Measurements from ENCODE around the gene WNT1.

Gene WNT1

DNA sequence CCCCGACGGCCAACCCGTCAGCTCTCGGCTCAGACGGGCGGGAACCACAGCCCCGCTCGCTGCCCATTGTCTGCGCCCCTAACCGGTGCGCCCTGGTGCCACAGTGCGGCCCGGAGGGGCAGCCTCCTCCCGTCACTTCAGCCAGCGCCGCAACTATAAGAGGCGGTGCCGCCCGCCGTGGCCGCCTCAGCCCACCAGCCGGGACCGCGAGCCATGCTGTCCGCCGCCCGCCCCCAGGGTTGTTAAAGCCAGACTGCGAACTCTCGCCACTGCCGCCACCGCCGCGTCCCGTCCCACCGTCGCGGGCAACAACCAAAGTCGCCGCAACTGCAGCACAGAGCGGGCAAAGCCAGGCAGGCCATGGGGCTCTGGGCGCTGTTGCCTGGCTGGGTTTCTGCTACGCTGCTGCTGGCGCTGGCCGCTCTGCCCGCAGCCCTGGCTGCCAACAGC, at the start of gene WNT1:
Gene WNT1 (plus strand): TSS at position 32 of the 450 bp plus-strand sequence. CDS start 329 bp downstream, at position 361.
- DNase-seq = no peak

DNA sequence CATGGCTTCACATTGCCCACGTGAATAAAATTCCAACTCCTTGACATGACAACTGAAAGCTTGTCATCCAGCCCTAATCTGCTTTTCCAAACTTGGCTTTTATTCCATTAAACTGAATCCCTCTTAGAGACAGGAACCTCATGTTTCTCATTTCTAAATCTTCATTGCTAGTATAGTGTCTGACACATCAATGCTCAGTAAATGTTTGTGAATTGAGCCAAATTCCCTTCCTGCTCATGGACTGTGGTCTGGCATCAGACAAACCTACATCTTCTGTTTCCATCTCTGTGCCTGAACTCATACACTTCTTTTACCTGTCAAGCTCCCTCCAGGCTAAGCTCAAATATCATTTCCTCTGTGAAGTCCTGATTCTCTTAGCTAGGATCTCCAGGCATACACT, 48.6 kb upstream of the WNT1 start:
- no peak for DNase-seq

DNA sequence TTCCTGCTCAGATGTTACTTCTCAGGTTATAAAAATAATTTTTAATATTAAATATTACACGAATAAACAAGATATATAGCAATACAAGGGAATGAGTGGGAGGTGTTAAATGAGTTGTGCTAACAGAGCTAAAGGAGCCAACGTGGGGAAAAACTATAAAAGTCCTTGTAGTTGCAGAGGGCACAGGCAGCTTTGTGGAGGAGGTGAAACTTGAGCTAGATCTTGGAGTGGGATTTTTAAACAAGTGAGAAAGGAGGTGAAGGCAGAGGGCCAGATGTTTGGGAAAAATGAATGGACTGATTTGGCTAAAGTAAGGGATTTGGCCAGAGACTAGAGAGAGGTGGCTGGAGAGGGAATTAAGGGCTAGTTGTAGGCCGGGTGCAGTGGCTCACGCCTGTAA, 47.6 kb upstream of the WNT1 start:
- no peak for DNase-seq

DNA sequence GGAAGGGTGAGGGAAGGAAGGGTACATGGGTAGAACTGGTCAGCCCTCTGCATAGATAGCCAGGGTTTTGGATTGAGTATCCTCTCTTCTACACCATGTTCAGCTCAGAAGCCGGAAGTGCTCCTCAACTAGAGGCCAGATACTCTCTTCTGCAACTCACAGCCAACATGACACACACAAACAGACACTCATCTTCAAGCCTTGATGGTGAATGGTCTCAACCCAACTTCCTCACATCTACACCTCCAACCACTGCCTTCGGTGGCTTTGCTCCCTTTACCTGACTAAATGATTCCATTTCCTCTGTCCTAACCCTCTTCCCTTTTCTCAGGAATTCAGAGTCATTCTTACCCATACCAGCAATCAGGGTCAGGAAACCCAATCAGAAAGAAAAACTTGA, 45.2 kb upstream of the WNT1 start:
- DNase-seq = no peak

DNA sequence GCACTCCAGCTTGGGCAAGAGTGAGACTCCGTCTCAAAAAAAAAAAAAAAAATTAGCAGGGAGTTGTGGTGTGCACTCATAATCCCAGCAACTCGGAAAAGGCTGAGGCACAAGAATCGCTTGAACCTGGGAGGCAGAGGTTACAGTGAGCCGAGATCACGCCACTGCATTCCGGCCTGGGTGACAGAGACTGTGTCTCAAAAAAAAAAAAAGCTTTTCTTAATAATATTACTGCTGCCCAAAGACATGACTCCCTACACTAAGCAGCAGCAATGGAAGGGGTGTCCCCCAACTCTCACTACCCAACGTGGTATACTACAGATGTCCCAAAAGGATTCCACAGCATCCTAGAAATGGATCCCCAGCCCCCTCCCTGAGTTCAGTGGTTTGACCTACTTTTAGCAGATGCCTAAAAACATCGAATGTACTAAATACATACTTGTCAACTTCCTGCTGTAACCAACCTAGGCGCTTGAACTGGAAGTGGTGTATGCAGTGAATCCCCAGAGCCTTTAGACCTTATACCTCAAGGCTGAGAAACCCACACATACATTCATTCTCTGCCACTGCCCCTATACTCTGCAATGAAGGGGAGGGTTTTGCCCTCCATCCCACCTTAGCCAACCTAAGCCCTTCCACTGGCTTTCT, 44.3 kb upstream of the WNT1 start:
- no peak for DNase-seq

DNA sequence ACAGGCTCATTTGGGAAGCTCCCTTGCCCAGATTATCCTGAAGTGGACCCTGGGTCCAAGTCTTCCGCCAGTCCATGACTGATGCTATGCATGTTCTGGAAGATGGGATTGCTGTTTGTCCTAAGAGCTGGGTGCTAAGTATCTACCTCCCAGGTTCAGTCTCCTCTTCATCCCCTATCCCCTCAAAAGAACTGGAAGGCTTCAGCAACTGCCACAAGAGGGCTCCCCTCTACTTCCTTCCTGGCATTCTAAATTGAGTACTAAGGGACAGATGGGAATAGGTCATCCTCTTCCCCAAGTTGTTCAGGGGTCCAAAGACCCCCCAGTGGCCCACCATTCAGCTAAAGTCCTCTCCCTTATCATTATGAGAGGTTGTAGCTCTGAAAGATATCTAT, 43.8 kb upstream of the WNT1 start:
- DNase-seq = no peak

DNA sequence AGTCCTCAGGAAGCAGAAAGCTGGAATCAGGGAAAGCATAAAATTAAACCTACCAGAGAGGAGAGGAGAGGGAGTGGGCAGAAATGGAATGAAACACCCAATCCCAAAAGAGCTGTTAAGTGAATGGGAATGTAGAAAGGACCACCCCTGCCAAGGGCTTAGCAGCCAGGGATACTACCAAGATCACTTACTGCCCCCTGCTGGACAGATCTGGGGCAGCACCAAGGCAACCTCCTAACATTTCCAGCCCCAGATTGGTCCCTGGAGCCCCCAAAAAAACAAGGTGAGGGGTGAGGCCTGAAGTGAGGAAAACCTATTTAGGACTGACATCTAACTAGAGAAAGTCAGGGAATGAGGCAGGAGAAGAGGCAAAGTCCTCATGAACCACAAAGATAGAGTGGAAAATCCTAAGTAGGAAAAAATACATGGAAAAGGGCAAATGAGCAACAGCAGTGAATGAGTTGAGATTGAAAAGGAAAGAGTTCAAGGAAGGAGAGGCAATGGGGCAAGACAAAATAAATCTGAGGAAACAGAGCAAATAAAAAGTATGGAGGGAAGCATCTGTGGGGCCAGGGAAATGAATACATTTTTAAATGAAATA, 41.6 kb upstream of the WNT1 start:
- peak; percentile 86 for DNase-seq

DNA sequence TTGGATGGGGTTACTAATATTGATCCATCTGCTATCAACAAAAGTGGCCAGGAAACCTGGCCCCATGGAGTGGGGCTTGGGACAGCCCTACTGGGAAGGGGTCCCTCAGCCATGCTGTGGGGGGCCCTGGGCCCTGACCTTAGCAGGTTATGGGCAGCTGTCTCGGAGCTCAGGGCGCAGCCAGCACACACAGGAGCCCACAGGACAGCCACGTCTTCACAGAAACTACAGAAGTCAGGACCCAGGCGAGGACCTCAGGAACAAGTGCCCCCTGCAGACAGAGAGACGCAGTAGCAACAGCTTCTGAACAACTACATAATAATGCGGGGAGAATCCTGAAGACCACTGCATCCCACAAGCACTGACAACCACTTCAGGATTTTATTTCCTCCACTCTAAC, 41.0 kb upstream of the WNT1 start:
- DNase-seq = no peak

DNA sequence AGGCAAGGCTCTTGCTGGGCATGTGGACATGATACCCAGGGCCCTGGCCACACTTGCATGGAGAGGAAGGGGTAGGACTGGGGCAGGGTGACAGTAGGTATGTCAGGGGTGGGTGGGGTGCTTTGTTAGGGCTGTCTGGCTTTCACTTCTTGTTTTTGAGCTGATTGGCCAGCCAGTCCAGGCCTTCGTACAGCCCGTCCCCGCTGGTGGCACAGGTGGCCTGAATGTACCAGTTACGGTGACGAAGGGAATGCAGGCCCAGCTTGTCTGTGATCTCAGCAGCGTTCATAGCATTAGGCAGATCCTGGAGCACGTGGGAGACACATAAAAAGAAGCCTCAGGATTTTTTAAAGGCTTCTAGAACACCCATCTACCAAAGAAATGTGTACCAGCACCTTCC, 39.3 kb upstream of the WNT1 start:
- DNase-seq = no peak

DNA sequence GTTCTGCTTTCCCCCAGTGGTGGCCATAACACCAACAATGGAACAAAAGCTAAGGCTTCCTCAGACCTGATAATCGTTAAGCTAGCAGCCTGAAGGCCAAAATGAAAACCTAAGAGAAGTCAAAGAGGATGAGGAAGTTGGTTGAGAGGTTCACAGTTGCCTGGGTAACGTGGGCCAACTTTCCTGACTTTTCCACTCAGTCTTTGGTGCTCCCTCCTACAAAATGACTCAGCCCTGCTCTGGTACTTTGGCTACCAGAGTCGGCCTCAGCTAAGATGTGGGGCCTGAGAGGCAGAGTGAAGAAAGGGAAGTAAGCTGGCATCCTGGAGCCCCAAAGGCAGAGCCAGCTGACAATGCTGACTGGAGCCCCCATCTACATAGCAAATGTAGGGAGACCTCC, 37.9 kb upstream of the WNT1 start:
- DNase-seq = no peak

DNA sequence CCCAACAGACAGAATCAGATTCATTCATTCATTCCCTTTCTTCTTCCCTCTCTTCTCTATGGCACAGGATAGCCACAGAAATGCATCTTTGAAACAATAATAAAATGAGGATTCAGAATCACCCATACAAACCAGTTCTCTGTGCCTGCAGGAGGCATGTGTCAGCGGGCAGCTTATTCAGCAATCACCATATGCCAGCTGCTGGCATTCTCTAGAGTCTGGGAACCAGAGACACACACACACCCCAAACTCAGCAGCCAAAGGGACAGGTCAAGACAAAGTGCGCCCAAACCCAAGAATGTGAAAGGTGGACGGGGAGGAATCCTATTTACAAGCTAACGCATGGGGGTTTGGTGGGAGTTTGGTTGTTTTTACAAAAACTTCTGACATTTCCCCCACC, 34.9 kb upstream of the WNT1 start:
- no peak for DNase-seq

DNA sequence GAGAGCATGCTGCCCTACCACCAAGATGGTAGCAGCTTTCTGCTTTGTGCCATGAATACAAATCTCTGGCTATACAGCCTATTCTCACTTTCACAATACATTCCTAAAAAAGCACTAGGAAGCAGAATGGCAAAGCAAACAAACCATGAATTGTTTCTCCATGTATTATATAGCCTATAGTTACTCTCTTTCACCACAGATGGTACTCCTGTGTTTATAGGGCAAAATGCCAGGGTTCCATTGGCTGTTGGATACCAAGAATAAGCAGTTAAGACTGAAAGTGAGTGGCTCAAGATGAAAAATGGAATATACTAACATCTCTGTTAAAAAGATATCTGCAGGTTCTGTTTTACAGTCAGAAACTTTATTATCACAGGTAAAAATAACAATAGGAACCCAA, 31.9 kb upstream of the WNT1 start:
- DNase-seq = no peak

DNA sequence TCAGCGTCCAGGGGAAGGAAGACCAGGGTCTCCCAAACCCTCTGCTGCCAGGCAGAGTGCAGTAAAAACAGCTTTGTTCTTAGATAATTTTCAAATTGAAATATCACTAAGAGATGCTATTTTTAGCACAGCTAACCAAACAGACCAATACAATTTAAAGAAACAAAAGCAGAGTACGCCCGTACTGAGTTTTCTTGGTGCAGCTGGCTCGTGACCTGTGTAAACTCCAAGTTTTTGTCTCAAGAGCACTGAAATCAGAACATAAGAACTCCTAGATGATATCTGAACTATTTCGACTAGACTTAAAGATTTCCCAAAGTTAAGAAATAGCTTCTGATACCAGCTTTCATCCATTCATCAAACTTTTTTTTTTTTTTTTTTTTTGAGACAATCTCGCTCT, 31.2 kb upstream of the WNT1 start:
- DNase-seq = no peak

DNA sequence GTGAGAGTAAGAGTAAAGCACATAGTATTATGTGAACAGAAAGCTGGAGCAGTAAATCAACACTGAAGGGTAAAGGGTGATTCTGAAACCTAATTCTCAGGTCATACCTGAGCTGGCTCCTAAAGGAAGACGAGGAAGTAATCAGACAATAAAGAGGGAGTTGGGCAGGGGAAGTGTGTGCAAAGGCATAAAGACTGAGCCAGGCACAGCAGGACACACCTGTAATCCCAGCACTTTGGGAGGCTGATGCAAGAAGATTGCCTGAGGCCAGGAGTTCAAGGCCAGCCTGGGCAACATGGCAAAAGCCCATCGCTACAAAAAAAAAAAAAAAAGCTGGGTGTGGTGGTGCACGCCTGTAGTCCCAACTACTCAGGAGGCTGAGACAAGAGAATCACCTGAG, 30.4 kb upstream of the WNT1 start:
- no peak for DNase-seq

DNA sequence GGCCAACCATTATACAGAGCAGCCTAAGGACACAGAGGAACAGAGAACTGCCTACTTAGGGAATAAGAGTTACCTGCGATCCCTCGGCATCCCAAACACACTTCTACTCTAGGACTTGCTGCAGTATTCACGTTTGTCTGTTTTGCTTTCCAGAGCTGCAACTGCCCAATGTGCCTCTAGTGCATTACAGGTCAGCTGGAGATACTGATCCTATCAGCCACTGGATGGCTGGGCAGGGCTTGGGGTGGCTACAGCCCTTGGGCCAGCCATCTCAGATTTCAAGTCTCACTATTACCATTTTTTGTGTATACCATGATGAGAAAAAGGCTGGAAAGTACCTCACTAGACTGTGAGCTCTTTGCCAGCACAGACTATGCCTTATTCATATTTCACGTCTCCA, 25.4 kb upstream of the WNT1 start:
- DNase-seq = no peak

DNA sequence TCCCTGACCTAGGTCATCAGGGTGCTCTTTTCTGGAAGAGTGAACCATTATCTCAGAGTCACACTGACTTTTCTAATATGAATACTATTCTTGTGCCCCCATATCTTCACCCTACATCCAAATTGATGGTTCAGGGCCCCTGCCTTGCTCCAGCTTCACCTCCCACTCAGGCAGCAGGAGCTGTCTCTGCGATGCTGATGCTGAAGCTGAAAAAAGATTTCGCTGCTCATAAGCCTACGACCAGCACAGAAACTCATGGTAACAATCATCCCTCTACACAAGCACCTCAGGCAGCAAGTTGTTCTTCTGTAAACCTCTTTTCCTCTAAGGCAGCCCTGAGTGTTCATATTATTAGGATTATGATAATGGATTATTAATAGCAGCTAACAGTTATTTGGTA, 24.1 kb upstream of the WNT1 start:
- DNase-seq = no peak

DNA sequence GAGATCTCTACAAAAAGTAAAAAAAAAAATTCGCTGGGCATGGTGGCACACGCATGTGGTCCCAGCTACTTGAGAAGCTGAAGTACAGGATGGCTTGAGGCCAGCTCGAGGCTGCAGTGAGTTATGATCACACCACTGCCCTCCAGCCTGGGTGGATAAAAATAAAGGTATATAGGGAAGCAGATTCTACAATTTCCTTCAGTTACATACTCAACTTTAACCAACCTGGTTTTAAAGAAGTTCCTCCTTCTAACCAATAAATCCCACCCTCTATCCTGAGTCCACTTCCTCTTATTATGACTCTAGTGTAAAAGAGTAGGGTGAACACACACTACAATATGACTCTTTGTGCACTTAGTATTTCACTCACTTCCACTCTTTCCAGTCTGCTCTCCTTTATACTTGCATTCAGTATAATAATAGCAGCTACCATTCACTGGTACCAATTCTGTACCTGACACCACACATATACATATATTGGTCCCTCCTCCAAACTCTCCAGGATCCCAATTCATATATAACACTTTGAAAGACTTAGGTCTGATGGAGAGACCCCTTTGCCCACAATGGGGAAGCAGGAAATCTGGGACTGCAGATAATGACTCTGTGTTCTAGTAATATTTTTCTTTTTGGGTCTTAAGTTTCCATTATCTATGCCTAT, 23.2 kb upstream of the WNT1 start:
- no peak for DNase-seq

DNA sequence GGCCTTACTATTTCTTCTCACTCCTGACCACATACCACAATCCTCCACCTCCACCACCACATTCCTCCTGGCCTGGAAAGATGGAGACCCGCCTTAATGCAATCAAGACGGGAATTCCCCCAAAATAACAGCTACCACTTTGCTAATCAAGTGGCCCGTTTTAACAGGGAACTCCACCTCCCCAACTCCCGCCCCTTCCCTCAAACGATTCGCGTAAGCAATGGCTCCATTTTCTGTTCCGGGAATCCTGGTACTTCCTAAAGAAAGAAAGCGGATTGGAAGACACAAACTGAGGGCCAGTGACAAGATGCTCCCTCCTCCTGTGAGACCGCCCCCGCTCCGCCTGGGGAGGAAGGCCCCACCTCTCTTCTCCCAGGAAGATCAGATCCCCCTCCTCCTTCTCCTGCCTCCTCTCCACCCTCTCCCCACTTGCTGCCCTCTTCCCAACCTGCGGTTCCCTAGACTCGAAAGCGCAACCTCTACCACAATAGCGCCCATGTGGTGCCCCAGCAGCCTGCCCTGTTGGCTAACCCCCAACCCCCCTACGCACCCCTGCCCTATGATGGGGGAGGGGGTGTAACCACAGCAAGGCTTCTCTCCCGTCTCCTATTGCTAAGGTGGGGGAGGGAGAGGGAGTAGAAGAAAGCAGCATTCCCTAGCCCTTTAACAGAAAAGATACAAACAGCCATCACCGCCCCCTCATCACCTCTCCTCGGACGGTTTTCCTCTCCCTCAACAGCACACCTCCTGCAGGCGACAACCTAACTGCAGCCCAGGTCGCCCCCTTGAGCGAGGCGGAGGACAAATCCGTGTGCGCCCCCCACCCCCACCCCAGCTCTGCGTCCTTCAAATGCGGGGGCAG, 21.6 kb upstream of the WNT1 start:
- DNase-seq = no peak

DNA sequence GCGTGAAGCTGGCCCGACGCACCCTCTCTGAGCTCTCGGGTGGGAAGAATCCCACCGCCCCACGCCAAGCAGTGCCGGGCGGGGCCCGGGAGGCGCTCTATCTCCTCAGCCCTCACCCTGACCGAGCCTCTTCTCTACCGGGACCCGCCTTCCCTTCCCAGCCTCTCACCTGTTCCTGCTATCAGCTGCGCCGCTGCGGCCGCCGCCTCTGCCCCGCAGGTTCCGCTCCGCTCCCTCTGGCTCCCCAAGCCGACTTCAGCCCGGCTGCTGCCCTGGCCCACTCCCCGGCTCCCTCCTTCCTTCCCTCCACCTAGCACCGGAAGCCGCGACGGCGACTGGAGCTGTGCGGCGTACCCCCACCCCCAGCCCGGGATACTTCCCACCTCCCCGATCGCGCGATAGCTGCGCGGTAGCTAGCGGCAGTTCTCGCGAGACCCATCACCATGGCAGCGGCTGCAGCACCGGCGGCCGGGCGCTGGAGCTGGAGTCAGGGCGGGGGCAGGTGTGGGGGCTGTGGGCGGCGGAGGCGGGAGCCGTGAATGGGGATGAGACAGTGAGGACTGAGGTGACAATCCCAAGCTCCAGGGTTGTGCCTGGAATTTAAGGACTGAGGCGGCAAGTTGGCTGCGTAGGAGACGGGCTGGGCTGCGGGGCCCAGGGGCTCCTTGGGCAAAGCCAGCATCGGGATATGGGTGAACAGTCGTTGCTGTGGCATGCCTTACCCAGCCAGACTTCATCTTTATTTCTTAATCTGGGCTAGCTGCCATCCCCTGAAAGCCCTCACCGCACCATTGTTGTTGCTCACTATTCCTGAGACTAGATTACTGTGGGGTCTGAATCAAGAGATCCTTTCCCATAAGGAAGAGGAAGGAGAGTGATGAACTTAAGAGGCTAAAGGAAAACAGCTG, 20.7 kb upstream of the WNT1 start, which contains the start of gene ARF3:
Gene ARF3 (minus strand): TSS at position 347 of the 908 bp plus-strand sequence. CDS start 16,392 bp downstream, outside the sequence.
- DNase-seq = peak; percentile 90

DNA sequence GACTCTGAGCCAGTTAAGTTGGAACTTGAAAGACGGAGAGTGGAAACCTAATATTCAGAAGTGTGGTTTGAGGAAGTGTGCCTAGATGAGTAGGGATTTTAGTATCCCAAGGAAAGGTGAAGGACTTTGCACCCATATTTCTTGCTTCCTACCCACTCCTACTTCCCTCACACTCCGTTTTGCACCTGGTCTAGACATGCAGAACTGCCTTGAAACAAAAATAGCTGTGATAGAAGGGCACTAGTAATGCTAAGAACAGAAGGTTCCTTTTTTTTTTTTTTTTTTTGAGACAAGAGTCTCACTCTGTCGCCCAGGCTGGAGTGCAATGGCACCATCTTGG, 20.1 kb upstream of the WNT1 start:
- no peak for DNase-seq

DNA sequence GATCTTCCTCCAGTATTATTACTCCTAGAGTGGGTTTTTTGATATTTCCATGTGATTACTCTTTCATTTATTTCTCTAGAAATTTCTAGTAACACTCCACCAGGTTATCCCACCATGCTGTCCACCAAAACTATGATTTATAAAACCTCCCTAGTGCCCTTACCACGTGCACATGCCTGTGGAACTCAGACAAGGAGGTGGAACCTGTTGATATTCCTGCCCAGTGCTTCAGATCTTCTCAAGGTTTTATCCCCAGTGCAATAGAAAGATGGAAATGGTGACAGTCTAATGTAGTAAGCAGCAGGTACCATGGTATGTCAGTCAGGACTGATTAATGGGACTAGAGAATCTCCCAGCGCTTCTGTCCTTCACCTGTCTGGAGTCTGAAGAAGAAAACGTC, 17.3 kb upstream of the WNT1 start:
- DNase-seq = no peak

DNA sequence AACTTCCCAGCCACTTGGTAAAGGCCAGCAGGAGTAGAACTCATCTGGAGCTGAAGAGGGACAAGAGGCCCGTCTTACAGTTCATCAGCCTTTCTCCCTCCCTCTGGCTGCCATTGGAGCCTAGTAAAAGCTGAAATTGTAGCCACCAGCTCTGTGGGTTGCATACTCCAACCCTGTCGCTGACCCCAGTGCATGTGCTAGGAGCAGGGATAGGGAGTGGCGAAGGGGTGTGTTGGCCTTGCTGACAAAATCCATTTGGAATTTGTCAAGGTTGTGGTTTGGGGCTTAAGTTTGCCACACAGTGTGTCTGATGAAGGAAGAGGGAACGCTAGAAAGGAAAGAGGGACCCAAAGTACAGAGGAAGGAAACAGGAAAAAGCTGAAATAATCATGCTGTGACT, 16.8 kb upstream of the WNT1 start:
- no peak for DNase-seq

DNA sequence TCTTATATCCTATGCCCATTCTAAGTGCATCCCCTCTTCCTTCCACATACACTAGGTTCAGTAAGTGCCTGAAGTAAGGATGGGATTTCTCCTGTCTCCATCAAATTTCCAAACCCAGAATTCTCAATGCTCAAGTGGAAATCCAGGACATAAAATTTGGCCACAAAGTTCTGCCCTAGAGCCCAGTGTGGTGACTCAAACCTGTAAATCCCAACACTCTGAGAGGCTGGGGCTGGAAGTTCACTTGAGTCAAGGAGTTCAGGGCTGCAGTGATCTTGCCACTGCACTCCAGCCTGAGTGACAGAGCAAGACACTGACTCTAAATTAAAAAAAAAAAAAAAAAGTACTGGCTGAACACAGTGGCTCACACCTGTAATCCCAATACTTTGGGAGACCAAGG, 16.3 kb upstream of the WNT1 start:
- DNase-seq = no peak
